ENCODE data around the gene PEMT. TPM values are rescaled to one million over a fixed set of nuclear protein-coding genes. Genes with fewer than 3 reads are reported as not detected.

PEMT gene
- total RNA-seq, 1 experiment from 2014 or later = 18.9 TPM

- in situ Hi-C loops (cut with HindIII; ENCODE audit: low pct_unique_long_range_greater_than_20kb, low sequenced_read_pairs) = no loop called here
These were observed 65.1 kb downstream of the PEMT start for GRCh38 chr17:17526369-17526768.

DNA sequence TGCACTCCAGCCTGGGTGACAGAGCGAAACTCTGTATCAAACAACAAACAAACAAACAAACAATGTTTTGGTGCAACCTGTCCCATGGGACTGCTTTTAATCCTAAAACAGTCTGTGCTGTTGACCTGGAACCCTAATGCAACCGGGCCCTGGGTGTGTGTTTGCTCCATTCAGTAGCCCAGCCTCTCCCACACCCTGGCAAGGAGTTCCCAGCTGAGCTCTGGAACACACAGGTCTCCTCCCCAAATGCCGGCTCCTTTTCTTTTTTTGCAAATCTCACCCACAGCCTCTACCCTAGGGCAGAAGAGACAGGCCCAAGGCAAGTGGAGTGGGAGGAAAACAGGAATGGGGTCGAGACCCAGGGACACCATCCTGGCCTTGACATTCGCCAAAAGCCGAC lies 65.6 kb downstream of the PEMT start:
- in situ Hi-C loops (cut with HindIII; ENCODE audit: low pct_unique_long_range_greater_than_20kb, low sequenced_read_pairs) = no loop called here
- DNase-seq (ENCODE audit: low read depth) = no peak

More at GRCh38 chr17:17526369-17526768, 65.1 kb downstream of the PEMT start:
- DNase-seq (ENCODE audit: low read depth) = no peak

DNA sequence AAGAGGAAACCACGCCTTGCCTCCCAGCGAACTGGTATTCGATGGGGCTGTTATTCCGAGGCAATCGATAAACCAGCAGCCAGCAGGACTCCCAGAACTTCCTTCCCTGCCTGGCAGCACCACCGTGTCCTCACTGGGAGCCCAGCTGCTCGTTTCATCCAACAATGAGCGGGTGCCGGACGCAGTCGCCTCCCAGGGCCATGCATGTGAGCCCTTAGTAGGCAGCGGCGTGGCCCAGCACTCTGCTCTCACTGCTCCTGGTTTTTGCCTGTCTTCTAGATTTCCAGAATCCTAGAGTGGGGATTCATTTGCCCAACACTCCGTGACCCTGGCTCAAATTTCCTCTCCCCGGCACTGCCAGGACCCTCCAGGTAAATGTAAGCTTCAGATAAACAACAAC lies 66.2 kb downstream of the PEMT start:
- DNase-seq (ENCODE audit: low read depth) = no peak
- in situ Hi-C loops (cut with HindIII; ENCODE audit: low pct_unique_long_range_greater_than_20kb, low sequenced_read_pairs) = no loop called here

- no peak for DNase-seq (ENCODE audit: low read depth)
- in situ Hi-C loops (cut with HindIII; ENCODE audit: low pct_unique_long_range_greater_than_20kb, low sequenced_read_pairs) = no loop called here
These were observed 67.6 kb downstream of the PEMT start for GRCh38 chr17:17523731-17524490.

DNA sequence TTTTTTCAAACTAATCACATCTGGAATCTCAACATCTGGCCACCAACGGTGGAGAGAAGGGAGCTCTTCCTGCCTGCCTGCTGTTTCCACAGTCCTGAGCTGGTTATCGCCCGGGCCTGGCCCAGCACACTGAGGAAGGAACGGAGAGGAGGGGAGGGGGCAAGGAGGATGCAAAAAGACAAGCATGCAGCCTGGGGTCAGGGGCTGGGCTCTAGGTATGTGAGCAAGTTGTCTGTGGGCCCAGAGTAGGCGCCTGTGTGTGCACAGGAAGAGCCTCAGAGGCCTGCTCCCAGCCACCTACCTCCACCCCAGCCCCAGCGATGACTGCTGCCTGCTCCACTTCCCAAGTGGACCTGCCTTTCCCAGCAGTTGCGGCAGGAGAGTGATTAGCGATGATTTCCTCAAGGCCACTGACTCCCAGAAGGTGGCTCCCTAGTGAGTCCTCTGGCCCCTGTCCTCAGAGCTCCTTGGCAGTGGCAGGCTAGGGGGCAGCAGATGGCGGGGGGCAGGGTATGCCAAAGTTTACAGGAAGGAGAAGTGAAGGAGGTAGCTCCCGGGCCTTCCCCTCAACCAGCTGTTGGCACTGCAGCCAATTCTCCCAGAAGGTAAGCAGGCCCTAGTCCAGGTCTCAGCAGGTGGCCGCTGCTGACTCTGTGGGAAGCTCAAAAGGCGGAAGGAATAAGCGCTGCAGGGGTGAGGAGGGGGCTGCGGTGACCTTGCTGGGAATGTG lies 68.3 kb downstream of the PEMT start:
- DNase-seq (ENCODE audit: low read depth) = no peak
- in situ Hi-C loops (cut with HindIII; ENCODE audit: low pct_unique_long_range_greater_than_20kb, low sequenced_read_pairs) = no loop called here

GRCh38 chr17:17520599-17521232 lies 70.8 kb downstream of the PEMT start:
- in situ Hi-C loops (cut with HindIII; ENCODE audit: low pct_unique_long_range_greater_than_20kb, low sequenced_read_pairs) = no loop called here
- DNase-seq (ENCODE audit: low read depth) = no peak

DNA sequence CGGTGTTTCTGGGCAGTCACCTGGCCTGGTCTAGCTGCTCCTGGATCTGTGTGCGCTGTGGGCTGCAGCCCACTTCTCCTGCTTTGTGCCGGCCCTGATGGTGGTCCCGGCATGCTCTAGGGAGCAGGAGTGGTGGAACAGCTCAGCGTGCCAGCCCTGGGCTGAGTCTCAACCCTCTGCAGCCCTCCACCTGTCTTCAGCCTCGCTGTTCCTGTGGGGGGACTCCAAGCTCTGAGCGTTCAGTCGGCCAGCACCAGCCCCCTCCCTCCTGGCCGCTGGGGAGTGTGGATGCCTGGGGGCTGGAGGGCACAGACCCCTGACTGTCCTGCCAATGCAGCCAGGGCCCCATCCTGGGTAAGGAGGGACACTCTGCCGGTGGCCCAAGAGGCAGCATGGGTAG lies 71.6 kb downstream of the PEMT start:
- in situ Hi-C loops (cut with HindIII; ENCODE audit: low pct_unique_long_range_greater_than_20kb, low sequenced_read_pairs) = no loop called here
- no peak for DNase-seq (ENCODE audit: low read depth)

GRCh38 chr17:17518951-17519350 lies 72.6 kb downstream of the PEMT start:
- in situ Hi-C loops (cut with HindIII; ENCODE audit: low pct_unique_long_range_greater_than_20kb, low sequenced_read_pairs) = no loop called here
- no peak for DNase-seq (ENCODE audit: low read depth)

DNA sequence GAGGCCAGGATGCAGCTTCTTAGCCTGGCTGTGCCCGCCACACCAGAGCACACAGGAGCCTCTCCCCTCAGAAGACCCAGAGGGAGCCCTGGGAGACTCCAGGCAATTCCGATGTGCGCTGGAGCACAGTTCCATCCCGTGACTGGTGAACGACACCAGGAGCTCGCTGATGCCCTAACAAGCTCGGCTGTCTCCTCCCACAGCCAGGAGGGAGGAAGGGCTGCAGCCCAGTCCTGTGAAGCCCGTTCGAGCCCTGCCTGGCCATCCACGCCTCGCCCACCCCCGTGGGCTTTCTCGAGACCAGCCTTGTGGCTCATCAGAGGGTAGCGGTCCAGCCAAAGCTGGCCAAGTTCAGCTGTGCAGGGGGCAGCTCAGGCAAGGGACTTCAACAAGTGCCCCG lies 73.5 kb downstream of the PEMT start:
- no peak for DNase-seq (ENCODE audit: low read depth)
- in situ Hi-C loops (cut with HindIII; ENCODE audit: low pct_unique_long_range_greater_than_20kb, low sequenced_read_pairs) = no loop called here

DNA sequence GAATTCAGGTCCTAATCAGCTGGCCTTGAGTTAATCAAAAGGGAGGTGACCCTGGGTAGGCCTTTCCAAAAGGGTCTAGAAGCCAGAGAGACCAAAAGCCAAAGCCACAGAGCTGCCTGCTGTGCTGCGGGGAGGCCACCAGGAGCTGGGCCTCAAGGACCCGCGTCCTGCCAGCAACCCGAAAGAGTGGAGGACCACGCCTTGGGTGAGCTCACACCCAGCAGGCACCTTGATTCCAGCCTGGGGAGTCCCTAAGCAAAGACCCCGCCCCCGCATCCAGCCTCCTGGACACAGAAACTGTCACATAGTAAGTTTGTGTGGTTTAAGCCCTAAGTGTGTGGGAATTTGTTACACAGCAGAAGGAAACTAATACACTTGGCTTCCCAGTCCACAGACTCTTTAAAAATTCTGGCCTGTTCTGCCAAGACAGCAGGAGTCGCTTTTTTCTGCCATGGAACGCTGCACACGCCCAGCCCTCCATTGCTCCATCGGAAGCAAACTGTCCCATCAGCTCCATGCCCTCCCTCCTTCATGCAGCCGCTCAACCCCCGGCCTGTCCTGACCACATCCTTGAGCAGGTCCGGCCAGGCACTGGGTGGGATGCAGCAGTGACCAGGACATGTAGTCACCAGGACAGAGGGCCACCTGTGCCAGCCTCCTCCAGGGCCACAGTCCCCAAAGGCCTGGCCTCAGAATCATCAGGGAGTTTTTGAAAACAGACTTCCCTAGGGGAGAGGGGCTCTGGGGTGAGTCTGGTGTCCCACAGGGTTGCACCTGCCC lies 74.4 kb downstream of the PEMT start:
- no peak for DNase-seq (ENCODE audit: low read depth)
- in situ Hi-C loops (cut with HindIII; ENCODE audit: low pct_unique_long_range_greater_than_20kb, low sequenced_read_pairs) = no loop called here

- in situ Hi-C loops (cut with HindIII; ENCODE audit: low pct_unique_long_range_greater_than_20kb, low sequenced_read_pairs) = no loop called here
- DNase-seq (ENCODE audit: low read depth) = no peak
These were observed 75.3 kb downstream of the PEMT start for GRCh38 chr17:17515934-17516930.

DNA sequence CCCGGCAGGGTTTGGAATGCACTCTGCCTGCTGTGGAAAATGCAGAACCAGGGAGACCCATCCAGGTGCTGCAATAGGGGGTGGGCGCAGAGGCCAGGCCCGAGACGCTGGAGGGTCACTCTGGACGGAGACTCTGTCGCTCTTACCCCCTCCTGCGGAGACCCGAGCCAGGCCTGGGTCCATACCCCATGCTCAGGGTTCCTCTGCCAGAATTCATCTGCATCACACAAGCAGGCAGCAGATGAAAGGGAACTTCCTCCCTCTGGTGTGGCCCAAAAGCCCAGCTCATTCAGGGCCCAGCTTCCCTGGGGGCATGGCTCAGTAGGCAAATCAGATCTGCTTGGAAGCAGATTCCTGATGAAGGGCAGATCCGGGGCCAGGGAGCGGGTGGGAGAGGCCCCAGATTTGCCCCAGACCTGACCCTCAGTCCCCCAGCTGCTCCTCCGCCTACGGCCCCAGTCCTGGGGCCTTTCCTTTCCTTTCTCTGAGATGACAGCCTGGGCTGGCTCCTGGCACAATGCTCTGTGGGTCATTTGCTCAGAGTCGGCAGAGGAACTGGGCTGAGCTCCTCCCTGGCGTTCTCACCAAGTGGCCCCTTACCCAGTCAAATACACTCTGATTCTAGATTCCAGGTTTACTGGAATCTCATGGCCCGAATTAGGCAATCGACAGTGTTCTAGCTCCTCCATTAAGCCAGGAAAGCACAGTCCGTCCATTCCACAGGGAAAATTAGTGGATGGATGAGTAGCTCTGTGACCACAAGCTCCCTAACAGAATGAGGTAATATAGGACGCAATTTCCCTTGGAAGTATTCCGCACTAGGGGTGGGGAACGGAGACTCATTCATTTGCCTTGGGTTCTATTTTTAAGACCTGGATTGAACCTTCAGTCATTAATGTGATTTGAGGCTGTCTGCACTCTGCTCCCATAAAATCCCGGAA lies 76.2 kb downstream of the PEMT start:
- DNase-seq (ENCODE audit: low read depth) = no peak
- in situ Hi-C loops (cut with HindIII; ENCODE audit: low pct_unique_long_range_greater_than_20kb, low sequenced_read_pairs) = no loop called here

- in situ Hi-C loops (cut with HindIII; ENCODE audit: low pct_unique_long_range_greater_than_20kb, low sequenced_read_pairs) = no loop called here
- DNase-seq (ENCODE audit: low read depth) = no peak
These were observed 77.0 kb downstream of the PEMT start for GRCh38 chr17:17514361-17514992.

- in situ Hi-C loops (cut with HindIII; ENCODE audit: low pct_unique_long_range_greater_than_20kb, low sequenced_read_pairs) = no loop called here
- no peak for DNase-seq (ENCODE audit: low read depth)
These were observed 77.9 kb downstream of the PEMT start for GRCh38 chr17:17513626-17514025.

DNA sequence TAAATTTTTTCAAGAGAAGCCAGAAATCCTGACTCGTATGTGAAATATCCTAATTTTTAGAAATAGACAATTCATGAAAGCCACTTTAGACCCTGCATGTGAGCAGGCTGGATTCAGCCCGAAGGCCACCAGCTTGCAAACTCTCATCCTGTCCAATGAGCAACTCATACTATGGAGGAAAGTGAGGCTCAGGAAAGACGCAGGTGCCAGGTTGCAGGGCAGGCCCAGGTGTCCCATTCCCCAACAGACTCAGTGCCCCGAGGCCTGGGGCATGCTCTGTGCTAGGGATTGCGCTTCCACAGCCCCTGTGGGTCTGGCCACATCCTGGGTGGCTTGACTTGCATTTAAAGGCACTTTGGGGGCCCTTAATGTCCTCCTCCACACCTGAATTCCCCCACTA lies 78.6 kb downstream of the PEMT start:
- in situ Hi-C loops (cut with HindIII; ENCODE audit: low pct_unique_long_range_greater_than_20kb, low sequenced_read_pairs) = no loop called here
- DNase-seq (ENCODE audit: low read depth) = no peak
